HG03432 (cell line): ENCODE data around the gene GSTT4.
"Not testable (repeated sequence)": the region's sequence is repeated elsewhere in the genome, so short reads cannot be mapped to it uniquely, and the experiment has no call there.

ENCODE experiments used
- ATAC-seq: cut with Tn5 transposase; IDR thresholded peaks from one replicate; pipeline ENCODE4 v1.9.1; 2021; ENCODE audit warnings: mild to moderate bottlenecking, moderate library complexity; ENCODE audit not compliant: unreplicated experiment

The GSTT4 gene

DNA sequence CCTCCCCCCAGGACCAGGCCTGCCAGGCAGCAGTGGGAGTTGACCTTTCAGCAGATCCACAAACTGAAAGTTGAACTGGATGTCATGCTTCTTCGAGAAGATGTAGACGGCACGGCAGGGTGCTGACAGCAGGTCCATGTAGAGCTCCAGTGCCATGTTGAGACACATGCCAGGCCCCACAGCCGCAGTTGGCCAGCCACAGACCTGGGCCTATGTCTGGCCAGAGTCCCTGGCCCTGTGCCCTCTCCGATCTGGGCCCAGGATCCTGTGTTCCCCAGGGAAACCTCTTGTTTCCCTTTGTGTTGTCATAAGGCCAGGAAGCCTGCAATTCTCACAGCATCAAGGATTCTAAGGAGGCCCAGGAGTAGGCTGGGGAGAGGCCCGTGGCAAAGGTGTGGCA, at the start of gene GSTT4:
GSTT4 (minus strand) TSS at position 253 of the 400 bp plus-strand sequence; CDS start at position 156, 97 bp downstream.
- no peak for ATAC-seq

DNA sequence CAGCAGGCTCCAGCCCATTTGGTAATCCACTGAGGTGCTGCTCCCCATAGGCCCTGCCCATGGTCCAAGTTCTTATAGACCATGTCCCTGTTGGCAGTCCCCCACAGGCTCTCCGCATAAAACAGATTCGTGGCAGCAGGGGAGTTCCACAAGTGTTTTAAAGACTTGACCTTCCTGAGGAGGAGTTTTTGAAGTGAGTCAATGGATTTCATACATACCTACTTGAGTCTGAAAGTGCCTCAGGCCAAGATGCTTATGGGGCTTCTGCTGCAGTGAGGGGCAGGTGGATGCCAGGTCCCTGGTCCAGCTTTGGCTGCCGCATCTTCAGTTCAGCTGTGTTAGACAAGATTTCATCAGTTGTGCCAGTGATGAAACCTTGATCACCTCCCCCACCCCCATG, 49.1 kb upstream of the GSTT4 start:
- no peak for ATAC-seq

DNA sequence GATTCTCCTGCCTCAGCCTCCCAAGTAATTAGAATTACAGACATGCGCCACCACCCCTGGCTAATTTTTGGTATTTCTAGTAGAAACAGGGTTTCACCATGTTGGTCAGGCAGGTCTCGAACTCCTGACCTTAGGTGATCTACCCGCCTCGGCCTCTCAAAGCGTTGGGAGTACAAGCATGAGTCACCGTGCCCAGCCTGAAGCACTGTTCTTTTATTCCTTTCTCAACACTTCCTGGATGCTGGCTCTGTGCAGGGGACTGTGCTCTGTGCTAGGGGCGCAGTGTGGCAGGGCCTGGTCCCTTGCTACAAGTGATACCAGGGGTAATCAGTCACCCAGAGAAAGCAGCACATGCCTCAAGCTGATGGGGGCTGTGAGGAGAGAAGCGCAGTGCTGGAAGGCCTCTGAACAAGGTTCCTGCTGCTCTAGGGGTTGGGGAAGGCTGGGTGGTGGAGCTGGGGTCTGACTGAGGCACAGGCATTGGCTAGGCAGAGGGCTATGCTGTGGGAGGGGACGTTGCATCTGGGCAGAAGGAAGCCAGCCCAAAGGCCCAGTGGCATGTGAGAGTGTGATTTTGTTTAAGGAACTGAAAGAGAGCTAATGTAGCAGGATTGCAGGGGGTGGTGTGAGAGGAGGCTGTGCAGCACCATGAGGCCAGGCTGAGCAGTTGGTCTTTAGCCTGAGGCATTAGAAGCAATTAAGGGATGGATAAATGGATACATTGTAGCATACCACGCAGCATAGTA, 48.4 kb upstream of the GSTT4 start:
- no peak for ATAC-seq

DNA sequence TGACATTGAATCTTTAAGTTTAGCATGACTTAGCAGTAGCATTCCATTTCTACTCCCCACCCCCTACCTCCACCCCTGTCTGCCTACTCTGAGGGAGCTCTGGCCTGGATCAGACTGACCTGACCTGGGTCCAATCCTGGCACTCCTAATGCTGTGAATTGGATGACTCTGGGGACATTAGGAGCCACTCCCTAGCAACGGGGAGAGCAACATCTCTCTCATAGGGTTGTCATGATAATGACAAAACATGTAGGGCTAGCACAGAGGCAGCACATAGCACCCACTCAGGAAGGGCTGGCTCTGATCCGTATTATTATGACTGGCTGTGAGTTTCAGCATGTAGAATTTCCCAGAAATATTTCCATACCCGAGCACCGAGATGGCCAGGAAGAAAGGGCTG, 46.3 kb upstream of the GSTT4 start:
- ATAC-seq: no peak

DNA sequence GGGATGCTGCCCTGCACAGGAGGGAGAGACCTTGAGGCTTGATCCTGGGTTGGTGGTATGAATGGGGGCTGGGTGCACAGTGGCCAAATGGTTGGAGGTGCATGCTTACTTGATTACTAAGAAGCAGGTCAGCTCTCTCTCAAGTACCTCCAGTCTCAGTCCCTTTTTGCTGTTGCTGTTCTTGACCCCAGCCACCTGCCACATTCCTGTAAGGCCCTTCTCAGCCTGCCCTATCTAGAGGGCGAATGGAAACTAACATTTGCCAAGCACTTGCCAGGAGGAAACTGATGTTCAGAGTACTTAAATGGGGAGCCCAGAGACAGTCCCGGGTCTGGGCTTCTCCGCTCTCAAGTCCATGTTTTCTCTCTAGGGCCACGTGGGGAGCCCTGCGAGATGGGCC, 45.8 kb upstream of the GSTT4 start:
- ATAC-seq: no peak

DNA sequence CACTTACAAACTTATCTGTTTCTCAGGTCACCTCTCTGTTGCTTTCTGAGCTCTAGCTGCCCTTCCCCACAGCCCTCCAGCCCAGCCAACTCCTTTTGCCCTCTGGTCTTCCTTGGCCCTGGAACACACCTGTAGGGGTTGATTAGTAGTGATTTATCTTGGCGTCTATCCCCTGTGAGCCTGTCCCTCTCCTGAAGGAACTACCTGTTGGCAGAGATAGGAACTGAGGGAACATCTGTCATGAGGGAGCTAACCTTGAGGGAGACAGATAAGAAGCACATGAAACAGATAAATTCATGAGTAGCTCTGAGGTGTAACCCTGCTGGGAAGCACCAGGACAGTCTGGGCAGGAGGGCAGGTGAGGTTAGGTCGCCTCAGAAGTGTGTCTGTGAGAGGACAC, 44.7 kb upstream of the GSTT4 start:
- no peak for ATAC-seq

DNA sequence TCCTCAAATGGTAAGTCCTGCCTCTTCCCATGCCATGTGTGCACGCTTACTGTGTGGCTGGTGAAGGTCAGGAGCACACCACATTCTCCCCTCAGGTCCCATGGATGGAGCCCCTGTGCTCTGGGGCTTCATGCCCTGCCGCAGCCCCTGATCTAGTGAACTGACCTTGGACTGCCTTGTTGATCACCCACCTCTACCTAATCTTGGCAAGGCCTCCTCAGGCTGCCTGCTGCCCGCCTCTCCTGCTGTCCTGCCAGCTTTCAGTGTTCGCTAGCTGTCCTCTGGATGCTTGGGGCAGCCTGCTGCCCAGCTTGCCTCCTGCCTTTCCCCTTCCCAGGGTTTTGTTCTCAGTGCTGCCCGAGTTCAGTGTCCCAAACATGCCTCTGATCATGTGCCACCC, 44.0 kb upstream of the GSTT4 start:
- ATAC-seq: no peak

DNA sequence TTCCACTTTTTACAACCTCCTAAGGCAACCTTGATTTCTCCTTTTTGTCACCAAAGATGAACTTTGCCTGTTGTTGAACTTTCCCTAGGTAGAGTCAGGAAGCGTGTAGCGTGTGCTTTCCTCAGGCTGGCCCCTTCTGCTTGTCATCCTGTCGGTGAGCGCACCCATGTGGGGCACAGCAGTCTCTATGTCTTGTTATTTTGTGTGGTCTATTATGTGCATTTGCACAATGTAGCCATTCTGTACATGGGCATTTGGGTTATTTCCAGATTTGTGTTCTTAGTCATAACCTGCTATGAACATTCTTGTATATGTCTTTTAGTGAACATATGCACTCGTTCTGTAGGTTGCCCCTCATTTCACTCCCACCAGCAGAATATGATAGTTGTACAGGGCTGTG, 40.8 kb upstream of the GSTT4 start:
- ATAC-seq: no peak

DNA sequence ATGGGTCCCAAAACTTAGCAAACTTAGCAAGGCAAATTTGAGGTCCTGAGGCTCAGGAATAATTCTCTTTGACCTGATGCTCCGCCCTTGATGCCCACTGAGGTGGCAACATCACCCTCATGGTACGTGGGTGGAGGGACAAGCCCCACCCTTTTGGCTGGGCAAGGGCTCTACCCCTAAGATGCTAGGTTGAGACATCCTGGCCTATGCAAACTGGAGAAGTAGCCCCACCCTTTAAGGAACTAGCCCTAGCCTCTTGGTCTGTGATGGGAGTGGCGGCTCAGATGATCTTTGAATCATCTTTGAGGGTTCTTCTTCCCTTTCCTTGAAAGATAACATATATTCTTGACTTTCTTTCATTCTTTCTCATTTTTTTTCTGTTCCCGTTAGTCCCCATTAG, 38.7 kb upstream of the GSTT4 start:
- ATAC-seq: no peak

DNA sequence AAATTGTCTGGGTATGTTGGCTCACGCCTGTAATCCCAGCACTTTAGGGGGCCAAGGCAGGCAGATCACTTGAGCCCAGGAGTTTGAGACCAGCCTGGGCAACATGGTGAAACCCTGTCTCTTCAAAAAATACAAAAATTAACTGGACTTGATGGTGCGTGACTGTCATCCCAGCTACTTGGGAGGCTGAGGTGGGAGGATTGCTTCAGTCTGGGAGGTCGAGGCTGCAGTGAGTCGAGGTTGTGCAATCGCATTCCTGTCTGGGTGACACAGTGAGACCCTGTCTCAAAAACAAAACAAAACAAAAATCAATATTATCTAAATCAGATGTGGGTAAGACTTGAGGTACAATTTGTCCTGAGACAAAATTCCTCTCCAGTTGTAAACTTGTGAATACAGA, 38.2 kb upstream of the GSTT4 start:
- ATAC-seq: not testable (repeated sequence)

DNA sequence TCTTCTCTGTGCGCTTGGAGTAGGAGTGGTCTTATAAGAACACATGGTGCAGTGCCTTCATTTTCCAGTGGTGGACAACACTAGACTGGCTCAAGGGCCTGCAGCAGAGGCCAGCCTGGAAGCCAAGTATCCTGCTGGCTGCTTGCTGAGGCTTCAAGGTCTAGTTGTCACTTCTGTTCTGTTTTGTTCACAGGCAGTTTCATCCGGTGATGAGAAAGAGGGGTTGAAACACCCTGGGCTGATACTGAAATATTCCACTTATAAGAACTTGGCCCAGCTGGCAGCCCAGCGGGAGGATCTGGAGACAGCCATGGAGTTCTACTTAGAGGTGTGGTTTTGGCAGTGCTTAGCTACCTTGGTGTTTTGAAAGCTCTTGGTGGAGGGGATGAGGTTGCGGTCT, 35.7 kb upstream of the GSTT4 start:
- no peak for ATAC-seq

DNA sequence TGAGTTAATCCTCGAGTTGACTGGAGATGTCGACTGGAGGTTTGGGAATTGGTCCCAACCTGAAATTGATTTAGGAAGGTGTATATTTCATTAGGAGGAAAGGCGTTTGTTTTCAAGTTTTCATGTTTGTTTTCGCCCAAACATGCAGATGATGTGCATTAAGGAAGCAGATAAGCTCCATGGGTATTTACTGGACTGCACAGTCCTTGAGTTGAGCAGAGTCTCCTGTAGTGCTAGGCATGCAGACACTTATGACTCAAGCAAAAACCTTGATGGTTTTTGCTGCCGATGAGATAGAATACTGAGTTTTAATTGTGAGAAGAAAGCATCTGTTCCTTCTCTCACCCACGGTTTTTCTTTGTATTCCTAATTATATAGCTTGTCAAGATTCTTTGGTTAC, 33.8 kb upstream of the GSTT4 start:
- ATAC-seq: no peak

DNA sequence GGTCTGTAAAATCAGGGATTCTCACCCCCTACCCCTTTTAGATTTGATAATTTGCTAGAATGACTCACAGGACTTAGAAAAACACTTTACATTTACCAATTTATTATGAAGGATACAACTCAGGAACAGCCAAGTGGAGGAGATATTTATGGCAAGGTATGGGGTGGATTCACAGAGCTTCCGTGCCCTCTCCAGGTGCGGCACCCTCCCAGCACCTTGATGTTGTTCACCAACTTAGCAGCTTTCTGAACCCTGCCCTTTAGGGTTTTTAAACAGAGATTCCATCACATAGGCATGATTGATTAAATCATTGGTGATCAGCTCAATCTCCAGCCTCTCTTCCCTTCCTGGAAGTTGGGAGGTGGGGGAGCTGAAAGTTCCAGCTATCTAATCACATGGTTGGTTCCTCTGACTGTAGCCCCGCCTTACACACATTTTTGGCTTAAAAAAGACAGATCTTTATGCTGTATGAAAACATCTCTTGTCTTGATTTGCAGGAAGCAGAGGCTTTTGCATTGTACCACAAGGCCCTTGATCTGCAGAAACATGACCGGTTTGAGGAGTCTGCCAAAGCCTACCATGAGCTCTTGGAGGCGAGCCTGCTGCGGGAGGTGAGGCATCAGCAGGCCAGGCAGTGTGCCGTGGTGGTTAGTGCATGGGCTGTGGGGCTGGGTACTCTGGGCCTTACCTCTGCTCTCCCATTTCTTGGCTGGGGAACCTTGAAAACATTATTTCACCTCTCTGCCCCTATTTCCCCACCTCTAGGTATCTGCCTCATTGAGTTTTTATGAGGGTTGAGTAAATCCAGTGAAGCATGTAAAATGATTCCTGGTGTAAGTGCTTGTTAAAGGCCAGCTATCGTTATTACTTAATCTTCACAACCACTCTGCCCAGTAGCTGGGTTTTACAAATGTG, 32.9 kb upstream of the GSTT4 start:
- ATAC-seq: no peak

DNA sequence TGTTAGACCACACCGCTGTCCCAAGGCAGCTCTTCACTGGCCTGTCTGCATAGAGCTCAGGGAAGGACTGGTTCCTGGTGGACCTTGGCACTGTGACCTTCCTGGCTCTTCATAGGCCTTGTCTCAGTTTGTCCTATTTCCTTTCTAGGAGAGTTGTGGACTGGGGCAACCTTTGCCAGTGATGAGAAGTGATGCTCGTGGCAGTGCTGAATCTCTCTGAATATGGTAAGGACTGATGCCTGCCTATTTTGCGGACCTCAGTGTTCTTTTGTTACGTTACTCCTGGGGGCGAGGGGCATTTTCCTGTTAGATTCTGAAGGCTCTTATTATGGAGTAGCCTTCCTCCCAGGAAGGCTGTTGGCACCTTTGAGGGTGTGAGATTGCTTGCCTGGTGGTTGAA, 30.0 kb upstream of the GSTT4 start:
- ATAC-seq: no peak

DNA sequence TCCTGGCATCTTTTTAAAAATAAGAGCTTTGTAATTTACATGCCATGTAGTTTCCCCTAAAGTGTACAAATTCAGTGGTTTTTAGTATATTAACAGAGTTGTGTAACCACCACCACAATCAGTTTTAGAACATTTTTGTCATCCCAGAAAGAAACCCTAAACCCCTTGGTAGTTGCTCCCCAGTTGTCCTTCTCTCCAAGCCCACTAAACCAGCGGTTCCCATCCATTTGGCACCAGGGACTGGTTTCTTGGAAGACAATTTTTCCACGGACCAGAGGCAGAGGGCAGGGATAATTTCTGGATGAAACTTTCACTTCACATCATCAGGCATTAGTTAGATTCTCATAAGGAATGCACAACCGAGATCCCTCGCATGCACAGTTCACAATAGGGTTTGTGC, 28.5 kb upstream of the GSTT4 start:
- ATAC-seq: no peak

DNA sequence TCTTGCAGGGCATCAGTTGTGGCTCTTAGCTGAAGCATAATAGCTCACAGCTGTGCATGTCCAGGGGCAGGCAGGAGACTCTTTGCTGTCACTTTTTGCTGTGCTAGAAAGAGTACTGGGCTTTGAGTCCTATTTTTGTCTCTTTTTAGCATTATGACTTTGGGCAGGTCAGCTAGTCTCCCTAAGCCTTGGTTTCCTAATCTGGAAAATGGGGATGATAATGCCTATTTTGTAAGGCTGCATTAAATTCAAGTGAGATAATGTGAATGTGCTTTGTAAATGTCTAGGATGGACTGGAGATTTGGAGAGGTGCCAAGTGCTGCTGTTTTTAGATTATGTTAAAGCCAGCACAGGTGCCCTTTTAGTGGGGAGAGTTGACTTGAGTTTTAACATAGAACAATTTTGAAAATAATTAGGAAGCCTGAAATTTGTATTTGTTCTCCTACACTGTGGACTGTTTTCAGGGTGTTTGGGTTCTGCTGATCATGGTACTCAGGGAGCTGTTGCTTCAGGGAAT, 25.0 kb upstream of the GSTT4 start:
- ATAC-seq: no peak

DNA sequence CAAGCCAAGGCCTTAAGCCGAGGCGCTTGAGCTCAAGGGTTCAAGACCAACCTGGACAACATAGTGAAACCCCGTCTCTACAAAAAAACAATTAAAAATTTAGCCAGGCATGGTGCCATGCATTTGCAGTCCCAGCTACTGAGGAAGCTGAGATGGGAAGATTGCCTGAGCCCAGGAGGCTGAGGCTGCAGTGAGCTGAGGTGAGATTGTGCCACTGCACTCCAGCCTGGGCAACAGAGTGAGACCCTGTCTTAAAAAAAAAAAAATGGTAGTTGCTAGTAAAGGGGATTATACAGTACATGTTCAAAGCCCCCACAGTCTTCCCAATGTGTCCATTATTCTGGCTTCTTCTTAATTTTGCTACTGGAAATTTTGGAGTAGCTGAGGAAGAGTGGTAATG, 24.1 kb upstream of the GSTT4 start:
- ATAC-seq: no peak

DNA sequence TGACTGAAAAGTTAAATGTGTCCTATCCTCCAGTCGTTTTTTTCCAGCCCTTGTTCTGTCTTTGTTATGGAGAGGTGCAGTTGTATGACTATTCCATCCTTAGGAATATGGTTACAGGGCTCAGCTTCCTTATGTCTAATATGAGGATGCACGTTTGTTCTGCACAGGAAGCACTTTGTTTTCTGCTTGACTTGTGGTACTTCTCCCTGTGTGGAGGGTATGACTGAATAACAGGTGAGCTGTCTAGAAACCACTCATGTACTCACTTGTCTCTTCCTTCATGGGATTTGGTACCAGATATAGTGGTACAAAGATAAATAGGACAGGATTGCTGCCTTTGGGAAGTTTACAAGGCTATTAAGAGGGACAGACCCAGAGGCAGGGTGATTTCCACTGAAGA, 23.3 kb upstream of the GSTT4 start:
- no peak for ATAC-seq

DNA sequence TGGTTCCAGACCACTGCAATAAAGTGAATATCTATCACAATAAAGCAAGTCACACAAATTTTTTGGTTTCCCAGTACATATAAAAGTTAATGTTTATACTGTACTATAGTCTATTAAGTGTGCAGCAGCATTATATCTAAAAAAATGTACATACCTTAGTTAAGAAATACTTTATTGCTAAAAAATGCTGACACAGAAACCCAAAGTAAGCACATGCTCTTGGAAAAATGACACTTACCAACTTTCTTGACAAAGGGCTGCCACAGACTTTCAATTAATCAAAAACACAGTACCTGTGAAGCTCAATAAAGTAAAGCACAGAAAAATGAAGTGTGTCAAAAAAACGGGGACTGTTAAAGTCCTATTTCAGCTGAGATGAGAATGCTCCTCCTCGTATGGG, 22.7 kb upstream of the GSTT4 start:
- ATAC-seq: no peak

DNA sequence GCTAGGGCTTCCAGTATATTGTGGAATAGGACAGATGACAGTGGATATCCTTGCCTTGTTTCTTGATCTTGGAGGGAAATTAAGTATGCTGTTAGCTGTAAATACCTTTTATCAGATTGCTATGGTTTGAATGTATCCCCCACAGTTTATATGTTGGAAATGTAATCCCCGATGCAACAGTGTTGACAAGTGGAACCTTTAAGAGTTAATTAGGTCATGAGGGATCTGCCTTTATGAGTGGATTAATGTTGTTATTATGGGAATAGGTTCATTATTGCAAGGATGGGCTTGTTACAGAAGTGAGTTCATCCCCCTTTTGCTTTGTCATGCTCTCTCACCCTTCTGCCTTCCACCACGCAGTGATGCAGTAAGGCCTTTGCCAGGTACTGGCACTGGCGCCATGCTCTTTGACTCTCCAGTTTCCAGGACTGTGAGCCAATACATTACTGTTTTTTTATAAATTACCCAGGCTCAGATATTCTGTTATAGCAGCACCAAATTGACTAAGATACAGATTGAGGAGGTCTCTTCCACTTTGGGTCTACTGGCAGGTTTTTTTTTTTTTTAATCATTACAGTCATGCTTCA, 22.2 kb upstream of the GSTT4 start:
- no peak for ATAC-seq

DNA sequence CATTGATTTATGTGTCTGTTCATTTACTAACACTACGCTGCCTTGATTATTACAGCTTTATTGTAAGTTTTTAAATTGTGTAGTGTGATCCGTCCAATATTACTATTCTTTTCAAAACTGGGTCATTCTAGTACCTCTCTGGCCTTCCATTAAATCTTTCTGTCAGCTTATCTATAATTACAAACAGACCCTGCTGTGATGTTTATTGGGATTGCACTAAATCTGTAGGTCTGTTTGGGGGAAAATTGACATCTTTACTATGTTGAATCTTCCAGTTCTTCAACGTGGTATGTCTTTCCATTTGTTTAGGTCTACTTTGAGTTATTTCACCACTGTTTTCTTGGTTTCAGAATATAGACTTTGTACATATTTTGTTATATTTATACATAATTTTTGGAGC, 21.5 kb upstream of the GSTT4 start:
- no peak for ATAC-seq

DNA sequence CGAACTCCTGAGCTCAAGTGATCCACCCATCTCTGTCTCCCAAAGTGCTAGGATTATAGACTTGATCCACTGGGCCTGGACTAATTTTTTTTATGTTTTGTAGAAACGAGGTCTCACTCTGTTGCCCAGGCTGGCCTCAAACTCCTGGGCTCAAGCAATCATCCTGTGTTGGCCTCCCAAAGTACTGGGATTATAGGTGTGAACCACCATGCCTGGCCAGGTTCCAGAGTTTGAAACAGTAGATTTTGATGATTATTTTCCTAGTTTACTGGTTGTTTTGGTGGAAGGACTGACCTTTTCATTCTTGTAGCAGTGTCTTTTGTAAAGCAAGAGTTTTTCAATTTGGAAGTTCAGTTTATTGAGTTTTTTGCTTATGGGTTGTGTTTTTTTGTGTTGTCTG, 20.8 kb upstream of the GSTT4 start:
- no peak for ATAC-seq
